NB4 (cell line): ENCODE measurements around the gene AGBL2.
A peak's percentile ranks its signal among the peaks of the same experiment; 100 is the strongest.

ENCODE experiments used
- DNase-seq: peaks from one replicate; pipeline ENCODE4 v3.0.0; 2010; ENCODE audit warnings: low read depth
- H3K4me3 ChIP-seq: one replicate; pipeline ENCODE4 v1.5.1; 2011; ENCODE audit warnings: mild to moderate bottlenecking, low read depth, low read length, moderate library complexity
- CTCF ChIP-seq: IDR thresholded peaks from one replicate; pipeline ENCODE4 v1.5.1; 2012; ENCODE audit warnings: low read depth, low read length
- MAX ChIP-seq: IDR thresholded peaks from 2 replicates; pipeline ENCODE4 v1.6.1; 2011; ENCODE audit warnings: low read depth, low read length
- MYC ChIP-seq: IDR thresholded peaks from 2 replicates; pipeline ENCODE4 v1.6.1; 2011; ENCODE audit warnings: low read depth, low read length
- POLR2A ChIP-seq: IDR thresholded peaks from 2 replicates; pipeline ENCODE4 v1.6.1; 2011; ENCODE audit warnings: mild to moderate bottlenecking; ENCODE audit not compliant: insufficient read length; ENCODE audit errors: extremely low read depth

Gene AGBL2

GRCh38 chr11:47651818-47652469, 63.2 kb downstream of the AGBL2 start:
- H3K4me3 ChIP-seq = no peak overlapping the region
- no peak for TF ChIP-seq MAX
- TF ChIP-seq POLR2A = no peak
- no peak for TF ChIP-seq CTCF
- TF ChIP-seq MYC = no peak

GRCh38 chr11:47649276-47649675, 65.9 kb downstream of the AGBL2 start:
- no peak for DNase-seq
- no peak overlapping the region for H3K4me3 ChIP-seq
- TF ChIP-seq MAX = no peak
- TF ChIP-seq POLR2A = no peak
- TF ChIP-seq CTCF = no peak
- TF ChIP-seq MYC = no peak

More at GRCh38 chr11:47651818-47652469, 63.2 kb downstream of the AGBL2 start:
- no peak for DNase-seq

GRCh38 chr11:47646019-47646418, 69.2 kb downstream of the AGBL2 start:
- no peak overlapping the region for H3K4me3 ChIP-seq
- TF ChIP-seq CTCF (no peak), MAX (no peak), POLR2A (no peak), MYC (no peak)
- no peak for DNase-seq

GRCh38 chr11:47645500-47645899, 69.7 kb downstream of the AGBL2 start:
- TF ChIP-seq MYC = no peak
- TF ChIP-seq MAX = no peak
- no peak for TF ChIP-seq POLR2A
- no peak for TF ChIP-seq CTCF
- H3K4me3 ChIP-seq = no peak overlapping the region
- DNase-seq = no peak

GRCh38 chr11:47642099-47642855, 72.9 kb downstream of the AGBL2 start, which contains the start of gene MTCH2:
TSS of gene MTCH2 (minus strand) at chr11:47642559. CDS start at chr11:47642465, 94 bp downstream.
- DNase-seq = peak; percentile 98
- peak within 1 kb of the TSS; percentile 76 for H3K4me3 ChIP-seq
- TF ChIP-seq POLR2A (peak; percentile 81), CTCF (no peak), MYC (peak; percentile 93), MAX (peak; percentile 95)
